Transverse colon (tissue), 4 donors: ENCODE data around the gene PRSS12.

ENCODE experiments used
- EP300 ChIP-seq: sonication (generic); formaldehyde crosslinking; IDR thresholded peaks from one replicate; pipeline ENCODE4 v1.6.1; 2017; ENCODE audit warnings: antibody characterized with exemption, low read depth
- POLR2A ChIP-seq: fragments of 450-650 bp; IDR thresholded peaks from one replicate; pipeline ENCODE4 v1.6.1; 2016; ENCODE audit warnings: antibody characterized with exemption, mild to moderate bottlenecking, moderate library complexity
- POLR2AphosphoS5 ChIP-seq, 3 donors: sonication (generic); formaldehyde crosslinking; IDR thresholded peaks; one replicate each; pipeline ENCODE4 v1.6.1; 2016; ENCODE audit warnings: antibody characterized with exemption in 3 of 3
- TF ChIP-seq, protein P1 (sequence below), 5 experiments: fragments of 200-600 bp in 3 of 5; fragments of 450-650 bp in 2 of 5; sonication (generic) in 3 of 5; IDR thresholded peaks; 1 replicate in 2 of 5; 2 replicates in 3 of 5; pipeline ENCODE4 v1.5.1; 2016 to 2017; ENCODE audit warnings: antibody characterized with exemption in 5 of 5, inconsistent platforms in 3 of 5, mild to moderate bottlenecking in 2 of 5, moderate library complexity in 1 of 5

DNA sequence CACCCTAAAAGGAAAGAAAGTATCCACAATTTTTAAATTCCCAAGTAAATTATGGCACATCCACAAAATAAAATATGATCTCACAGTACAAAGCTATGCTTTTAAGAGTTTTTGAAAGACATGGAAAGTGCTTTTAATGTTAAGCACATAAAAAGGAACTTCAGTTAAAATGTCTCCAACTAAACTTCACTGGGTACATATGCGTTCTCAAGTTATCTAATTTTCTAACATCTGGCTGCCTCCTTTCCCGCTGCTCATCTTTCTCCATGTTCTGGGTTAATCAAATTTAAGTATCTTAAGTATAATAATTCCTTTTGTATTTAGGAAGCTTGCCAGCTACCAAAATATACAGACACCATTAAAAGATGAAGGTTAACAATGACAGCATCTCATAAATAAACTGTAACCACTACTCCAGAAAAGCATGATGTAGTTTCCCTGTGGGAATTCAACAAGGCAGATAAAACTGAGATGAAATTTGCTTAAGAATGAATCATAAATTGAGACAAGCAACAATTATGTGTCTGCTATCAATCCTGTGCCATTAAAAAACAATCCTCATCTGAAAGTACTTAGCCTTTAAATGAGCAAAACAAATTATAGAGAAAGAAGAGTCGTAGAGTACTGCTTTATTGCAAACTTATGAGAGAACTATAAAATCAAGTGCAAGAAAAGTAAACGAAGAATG, 25.1 kb downstream of the PRSS12 start:
- TF ChIP-seq, protein P1, sequence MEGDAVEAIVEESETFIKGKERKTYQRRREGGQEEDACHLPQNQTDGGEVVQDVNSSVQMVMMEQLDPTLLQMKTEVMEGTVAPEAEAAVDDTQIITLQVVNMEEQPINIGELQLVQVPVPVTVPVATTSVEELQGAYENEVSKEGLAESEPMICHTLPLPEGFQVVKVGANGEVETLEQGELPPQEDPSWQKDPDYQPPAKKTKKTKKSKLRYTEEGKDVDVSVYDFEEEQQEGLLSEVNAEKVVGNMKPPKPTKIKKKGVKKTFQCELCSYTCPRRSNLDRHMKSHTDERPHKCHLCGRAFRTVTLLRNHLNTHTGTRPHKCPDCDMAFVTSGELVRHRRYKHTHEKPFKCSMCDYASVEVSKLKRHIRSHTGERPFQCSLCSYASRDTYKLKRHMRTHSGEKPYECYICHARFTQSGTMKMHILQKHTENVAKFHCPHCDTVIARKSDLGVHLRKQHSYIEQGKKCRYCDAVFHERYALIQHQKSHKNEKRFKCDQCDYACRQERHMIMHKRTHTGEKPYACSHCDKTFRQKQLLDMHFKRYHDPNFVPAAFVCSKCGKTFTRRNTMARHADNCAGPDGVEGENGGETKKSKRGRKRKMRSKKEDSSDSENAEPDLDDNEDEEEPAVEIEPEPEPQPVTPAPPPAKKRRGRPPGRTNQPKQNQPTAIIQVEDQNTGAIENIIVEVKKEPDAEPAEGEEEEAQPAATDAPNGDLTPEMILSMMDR (IDR thresholded peaks at IDR 0.05), result no peak
- no peak for TF ChIP-seq EP300
- no peak for TF ChIP-seq POLR2A
- no peak for TF ChIP-seq POLR2AphosphoS5 (IDR thresholded peaks at IDR 0.05)
